Measurements from ENCODE around the gene CKMT2. TPM values are rescaled to one million over a fixed set of nuclear protein-coding genes. Genes with fewer than 3 reads are reported as not detected.
"Not testable (repeated sequence)": the region's sequence is repeated elsewhere in the genome, so short reads cannot be mapped to it uniquely, and the experiment has no call there.

The CKMT2 gene
- total RNA-seq, 2 donors from 2014 or later: 909 to 1,365 TPM

- H3K27ac ChIP-seq: peak overlapping the region; percentile 52 to 67
Measured at GRCh38 chr5:81251922-81252321, 18.8 kb downstream of the CKMT2 start.

GRCh38 chr5:81252904-81253303 lies 19.8 kb downstream of the CKMT2 start:
- Histone ChIP-seq H3K9me3 (no peaks in the 10 kb centered on the region), H3K4me1 (peaks cover 0 to 23% of the 10 kb centered on the region in 2 donors), H3K27ac (peak overlapping the region in 1 of 2 donors; percentile 41), H3K36me3 (peaks cover 75% of the 10 kb centered on the region), H3K27me3 (no peaks in the 10 kb centered on the region), H3K4me3 (no peak overlapping the region)
- no peak for TF ChIP-seq CTCF (IDR thresholded peaks at IDR 0.05)
- DNase-seq (ENCODE audit: low spot score): no peak

More at GRCh38 chr5:81251922-81252321, 18.8 kb downstream of the CKMT2 start:
- no peak overlapping the region for H3K4me3 ChIP-seq
- TF ChIP-seq CTCF (IDR thresholded peaks at IDR 0.05): no peak
- peaks cover 67% of the 10 kb centered on the region for H3K36me3 ChIP-seq
- peaks cover 0 to 33% of the 10 kb centered on the region in 2 donors for H3K4me1 ChIP-seq
- DNase-seq (ENCODE audit: low spot score): no peak
- H3K27me3 ChIP-seq: no peaks in the 10 kb centered on the region
- H3K9me3 ChIP-seq: no peaks in the 10 kb centered on the region

- Histone ChIP-seq H3K9me3 (no peaks in the 10 kb centered on the region), H3K36me3 (peaks cover 85% of the 10 kb centered on the region), H3K4me3 (no peak overlapping the region), H3K27ac (no peak overlapping the region), H3K27me3 (no peaks in the 10 kb centered on the region), H3K4me1 (peaks cover 0 to 13% of the 10 kb centered on the region in 2 donors)
- DNase-seq (ENCODE audit: low spot score): no peak
- TF ChIP-seq CTCF (IDR thresholded peaks at IDR 0.05): no peak
Measured at GRCh38 chr5:81253875-81254274, 20.8 kb downstream of the CKMT2 start.

GRCh38 chr5:81254886-81255559 lies 21.9 kb downstream of the CKMT2 start:
- H3K36me3 ChIP-seq: peaks cover 92% of the 10 kb centered on the region

GRCh38 chr5:81256766-81257165 lies 23.6 kb downstream of the CKMT2 start:
- Histone ChIP-seq H3K27me3 (no peaks in the 10 kb centered on the region), H3K9me3 (no peaks in the 10 kb centered on the region), H3K4me3 (no peak overlapping the region), H3K36me3 (peaks cover 98% of the 10 kb centered on the region), H3K4me1 (peaks cover 0 to 1% of the 10 kb centered on the region in 2 donors), H3K27ac (no peak overlapping the region)
- no peak for TF ChIP-seq CTCF (IDR thresholded peaks at IDR 0.05)
- DNase-seq (ENCODE audit: low spot score): no peak

More at GRCh38 chr5:81254886-81255559, 21.9 kb downstream of the CKMT2 start:
- DNase-seq (ENCODE audit: low spot score): no peak
- no peaks in the 10 kb centered on the region for H3K9me3 ChIP-seq
- H3K4me1 ChIP-seq: peaks cover 0 to 10% of the 10 kb centered on the region in 2 donors
- no peak overlapping the region for H3K27ac ChIP-seq
- H3K4me3 ChIP-seq: no peak overlapping the region
- H3K27me3 ChIP-seq: no peaks in the 10 kb centered on the region
- TF ChIP-seq CTCF (IDR thresholded peaks at IDR 0.05): no peak

GRCh38 chr5:81262796-81263195 lies 29.7 kb downstream of the CKMT2 start:
- peaks cover 97% of the 10 kb centered on the region for H3K36me3 ChIP-seq
- not testable (repeated sequence) for H3K4me3 ChIP-seq; H3K27me3 ChIP-seq; H3K9me3 ChIP-seq; DNase-seq (ENCODE audit: low spot score); H3K4me1 ChIP-seq; H3K27ac ChIP-seq

Measured in right atrium auricular region (tissue), 2 donors.